Stimulated activated CD4-positive, alpha-beta T cell treated with anti-CD3 and anti-CD28 coated beads, Interleukin-4, amount 100 ng/mL, for 1 hour (primary cell): ENCODE data around the gene PEAR1.

ENCODE experiments used
- DNase-seq: peaks from one replicate; pipeline ENCODE4 v3.0.0-alpha.2; 2020

PEAR1 gene

GRCh38 chr1:156884560-156885184 is 8.8 kb upstream of the PEAR1 start:
- no peak for DNase-seq

- no peak for DNase-seq
Measured at GRCh38 chr1:156885314-156885713, 8.2 kb upstream of the PEAR1 start.

DNA sequence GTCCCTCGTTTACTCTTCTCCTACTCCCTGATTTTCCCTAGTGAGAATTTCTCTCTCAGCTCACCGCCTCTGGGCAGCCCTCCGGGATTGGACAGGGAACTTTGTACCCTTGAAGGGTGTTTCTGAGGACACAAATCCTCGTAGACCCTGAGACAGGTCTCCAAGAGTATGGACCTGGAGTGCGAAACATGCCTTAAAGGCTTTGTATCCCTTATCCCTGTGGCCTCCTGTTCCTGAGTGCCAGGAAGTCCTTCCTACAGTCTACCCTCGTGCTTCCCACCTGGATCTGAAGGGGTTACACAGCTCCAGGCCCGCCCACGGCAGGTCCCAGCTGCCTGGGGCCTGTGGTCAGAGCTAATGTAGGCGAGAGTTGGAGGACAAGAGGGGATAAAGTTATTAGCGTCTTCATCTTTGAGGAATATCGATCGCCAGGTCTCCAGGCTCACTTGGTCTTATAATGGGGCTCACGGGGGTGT is 7.6 kb upstream of the PEAR1 start:
- no peak for DNase-seq

GRCh38 chr1:156886583-156887281 is 6.8 kb upstream of the PEAR1 start:
- DNase-seq = no peak

DNA sequence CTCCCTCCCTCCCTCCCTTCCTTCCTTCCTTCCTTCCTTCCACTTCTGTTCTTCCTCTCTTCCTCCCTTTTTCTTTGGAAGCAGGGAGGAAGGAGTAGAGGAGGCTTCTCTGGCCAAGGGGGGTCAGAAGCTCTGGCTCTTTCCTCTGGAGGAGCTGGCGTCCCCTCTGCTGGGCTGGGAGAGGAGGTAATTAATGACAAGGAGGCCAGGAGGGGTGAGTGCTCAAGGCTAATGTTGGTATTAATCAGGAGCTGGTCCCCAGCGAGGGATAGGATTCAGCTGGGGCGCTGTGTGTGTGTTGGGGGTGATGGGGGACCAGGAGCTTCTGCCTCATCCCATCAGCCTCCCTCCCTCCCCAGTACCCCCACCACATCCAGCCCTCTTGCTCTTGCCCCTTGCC is 6.2 kb upstream of the PEAR1 start:
- no peak for DNase-seq

DNA sequence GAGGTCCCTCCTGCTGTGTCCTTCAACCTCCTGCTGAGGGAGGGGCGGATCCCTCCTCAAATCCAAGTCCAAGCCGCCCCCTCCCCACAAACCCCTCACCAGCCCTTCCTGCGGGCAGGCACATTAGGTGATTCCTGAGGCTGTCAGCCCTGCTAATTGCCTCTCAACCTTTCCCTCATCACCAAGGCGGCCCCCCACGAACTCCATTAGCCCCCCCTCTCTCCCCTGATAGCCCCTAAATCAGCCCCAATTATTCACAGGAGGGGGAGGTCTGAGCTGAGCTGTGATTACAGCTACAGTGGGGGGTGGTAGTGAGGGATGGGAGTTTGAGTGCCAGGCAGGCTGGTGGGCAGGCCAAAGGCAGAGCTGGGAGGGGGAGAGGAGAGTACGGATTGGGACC is 5.8 kb upstream of the PEAR1 start:
- DNase-seq = no peak

DNA sequence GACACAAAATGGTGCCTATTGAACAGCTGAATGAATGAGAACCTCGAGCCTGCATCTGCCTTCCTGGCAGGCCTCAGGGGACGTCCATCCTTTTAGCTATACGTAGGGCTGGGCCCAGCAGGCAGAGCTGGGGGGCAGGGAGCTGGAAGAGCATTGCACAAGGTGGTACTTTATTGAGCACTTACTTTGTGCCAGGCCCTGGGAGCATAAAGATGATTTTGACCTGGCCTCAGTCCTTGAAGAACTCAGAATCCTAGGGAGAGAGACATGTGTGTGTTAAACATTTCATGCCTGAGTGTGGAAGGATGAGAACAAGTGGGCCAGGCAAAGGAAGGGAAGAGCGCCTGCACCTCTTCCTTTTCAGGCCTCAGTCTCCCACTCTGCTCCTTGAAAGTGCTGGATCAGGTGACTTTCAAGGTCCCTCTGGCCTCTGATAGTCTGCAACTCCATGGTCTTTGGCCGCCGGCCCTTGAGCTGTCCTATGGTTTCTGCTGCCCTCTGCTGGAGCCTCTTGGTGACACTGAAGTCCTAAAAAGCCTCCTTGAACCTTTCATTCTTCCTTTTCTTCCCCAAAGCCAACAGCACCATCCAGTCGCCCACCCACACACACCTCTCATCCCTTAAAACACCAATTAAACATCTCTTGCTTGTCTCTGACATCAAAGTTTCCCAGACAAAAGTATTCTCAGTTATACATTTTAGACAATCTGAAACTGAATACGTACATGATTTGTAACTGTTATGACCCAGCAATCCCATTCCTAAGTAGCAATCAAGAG is 3.5 kb upstream of the PEAR1 start:
- peak; percentile 57 for DNase-seq

- peak; percentile 90 for DNase-seq
Measured at GRCh38 chr1:156892190-156893047, 1.1 kb upstream of the PEAR1 start.

DNA sequence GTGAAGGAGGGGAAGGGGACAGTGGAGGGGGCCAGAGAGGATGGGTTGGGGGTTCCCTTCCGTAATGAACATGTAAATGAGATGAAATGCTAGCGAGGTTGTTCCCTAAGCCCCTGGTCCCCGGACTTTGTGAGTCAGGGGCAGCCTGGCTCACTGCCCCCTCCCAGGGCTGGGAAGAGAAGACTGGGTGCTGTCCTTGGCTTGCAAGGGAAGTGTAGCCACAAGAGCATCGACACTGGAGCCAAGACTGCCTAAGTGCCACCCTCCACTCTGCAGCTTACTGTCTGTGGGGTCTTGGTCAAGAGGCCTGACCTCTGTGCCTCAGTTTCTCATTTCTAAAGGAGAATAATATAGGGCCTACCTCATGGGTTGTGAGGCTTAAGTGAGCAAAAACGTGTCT is 483 bp downstream of the PEAR1 start:
- no peak for DNase-seq

DNA sequence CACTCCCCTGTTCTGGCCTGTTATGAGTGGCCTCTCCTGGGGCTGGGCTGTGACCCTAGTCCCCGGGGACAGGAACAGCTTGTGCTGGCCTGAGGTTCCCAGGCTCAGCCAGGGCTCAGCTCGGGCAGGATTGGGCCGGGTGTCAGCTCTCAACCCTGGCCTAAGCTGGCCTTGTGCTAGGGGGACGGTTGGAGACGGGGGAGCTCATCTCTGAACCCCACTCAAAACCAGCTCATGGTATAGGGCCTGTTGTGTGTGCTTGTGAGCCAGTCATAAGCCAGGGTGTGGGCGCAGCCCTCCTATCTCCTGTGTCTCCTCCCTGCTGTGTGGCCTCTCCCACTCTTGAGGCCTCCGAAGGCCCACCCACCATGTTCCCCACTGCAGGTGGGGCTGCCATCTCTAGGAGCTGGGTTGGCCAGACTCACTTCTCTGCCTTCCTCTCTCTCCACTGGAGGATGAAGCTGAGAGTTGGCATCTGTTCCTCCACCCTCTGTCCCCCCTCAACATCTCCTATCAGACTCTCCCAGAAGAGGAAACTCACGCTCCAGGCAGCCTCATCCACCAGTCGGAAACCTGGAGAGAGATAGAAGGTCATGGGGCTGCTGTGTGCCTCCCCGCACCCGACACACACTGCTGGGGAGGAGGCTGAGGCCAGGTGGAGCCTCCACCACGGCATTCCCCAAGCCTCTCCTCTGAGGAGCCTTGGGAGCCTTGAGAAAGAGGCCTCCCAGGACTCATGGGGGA is 1.4 kb downstream of the PEAR1 start:
- no peak for DNase-seq

DNA sequence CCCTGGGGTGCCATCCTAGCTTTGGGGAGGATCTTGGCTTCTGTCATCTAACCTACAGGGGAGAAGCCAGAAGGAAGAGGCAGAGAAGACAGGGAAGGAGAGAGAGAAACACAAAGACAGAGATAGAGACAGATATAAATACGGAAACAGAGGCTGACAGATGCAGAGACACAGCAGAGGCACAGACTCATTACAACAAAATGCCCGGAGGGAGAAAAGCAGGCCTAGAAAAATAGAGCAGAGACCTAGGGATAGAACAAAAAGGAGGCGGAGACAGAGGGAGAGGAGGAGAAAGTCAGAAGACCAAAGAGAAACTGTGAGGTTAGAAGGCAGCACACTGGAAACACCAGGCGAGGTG is 1.9 kb downstream of the PEAR1 start:
- no peak for DNase-seq

DNA sequence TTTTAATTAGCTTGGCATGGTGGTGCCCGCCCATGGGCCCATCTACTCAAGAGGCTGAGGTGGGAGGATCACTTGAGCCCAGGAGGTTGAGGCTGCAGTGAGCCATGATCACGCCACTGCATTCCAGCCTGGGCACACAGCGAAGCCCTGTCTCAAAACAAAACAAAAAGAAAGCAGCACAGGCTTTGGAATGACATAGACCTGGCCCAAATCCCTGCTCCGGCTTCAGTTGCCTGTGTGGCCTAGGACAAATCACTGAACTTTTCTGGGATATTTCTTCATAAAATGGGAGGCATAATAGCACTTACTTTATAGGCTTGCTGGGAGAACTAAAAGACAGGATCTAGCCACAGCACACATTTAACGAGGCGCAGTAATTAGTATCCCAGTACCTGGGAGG is 2.4 kb downstream of the PEAR1 start:
- no peak for DNase-seq

DNA sequence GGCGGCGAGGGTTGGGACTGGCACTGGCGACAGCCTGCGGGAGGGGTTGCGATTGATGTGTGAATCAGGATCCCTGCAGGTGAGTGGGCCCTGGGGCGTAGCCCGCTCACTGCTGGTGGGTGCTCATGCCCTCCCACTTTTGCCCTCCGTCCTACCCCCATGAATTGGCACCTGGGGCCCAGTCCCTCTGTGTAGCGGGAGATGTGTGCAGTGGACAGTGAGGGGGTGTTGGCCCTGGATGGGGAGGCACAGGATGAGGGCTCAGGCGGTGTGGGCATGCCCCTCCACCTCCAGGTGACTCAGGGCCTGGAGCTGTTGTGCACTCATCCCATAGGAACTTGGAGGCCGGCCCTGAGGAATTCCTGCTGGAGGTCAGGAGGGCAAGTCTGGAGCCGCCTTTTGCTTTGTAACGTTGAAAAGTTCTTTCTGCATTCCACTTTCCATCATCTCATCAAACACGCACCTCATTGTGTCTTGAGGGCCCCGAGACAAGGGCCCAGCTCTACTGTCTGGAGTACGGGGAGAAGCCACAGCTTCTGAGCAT is 3.0 kb downstream of the PEAR1 start:
- DNase-seq = no peak

- no peak for DNase-seq
Measured at GRCh38 chr1:156897078-156897825, 3.7 kb downstream of the PEAR1 start.

GRCh38 chr1:156898161-156898566 is 4.6 kb downstream of the PEAR1 start:
- no peak for DNase-seq

GRCh38 chr1:156898971-156899664 is 5.6 kb downstream of the PEAR1 start:
- no peak for DNase-seq

DNA sequence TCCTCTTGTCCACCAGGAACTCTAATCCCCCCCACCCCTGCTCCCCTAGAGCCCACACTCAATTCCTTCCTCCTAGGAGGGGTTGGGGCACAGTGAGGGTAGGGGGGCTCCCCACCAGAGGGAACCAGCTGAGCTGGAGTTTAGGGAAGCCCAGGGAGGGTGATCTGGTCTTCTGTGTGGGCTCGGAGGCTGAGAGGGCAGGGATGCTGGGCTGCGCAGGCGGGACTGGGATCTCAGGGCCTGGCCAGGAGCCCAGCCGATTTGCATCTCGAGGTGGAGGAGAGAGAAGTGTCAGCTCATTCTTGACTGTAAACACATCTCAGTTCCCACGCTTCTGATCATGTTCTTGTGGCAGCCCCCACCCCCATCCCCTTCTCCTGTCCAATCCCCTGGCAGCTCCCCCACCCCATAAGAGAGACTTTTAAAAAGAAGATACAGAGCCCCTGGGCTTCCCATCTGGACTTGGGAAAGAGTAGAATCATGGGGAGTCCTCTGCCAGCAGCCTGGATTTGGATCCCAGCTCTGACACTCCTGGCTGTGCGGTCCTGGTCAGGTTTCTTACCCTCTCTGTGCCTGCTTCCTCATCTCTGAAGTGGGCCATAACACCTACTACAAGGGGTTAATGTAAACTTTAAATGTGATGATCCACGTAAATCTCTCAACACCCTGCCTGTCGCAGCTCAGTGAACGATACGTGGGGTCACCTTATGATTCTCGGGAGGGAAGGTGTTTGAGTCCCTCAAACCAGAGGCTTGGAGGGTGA is 6.6 kb downstream of the PEAR1 start:
- no peak for DNase-seq

DNA sequence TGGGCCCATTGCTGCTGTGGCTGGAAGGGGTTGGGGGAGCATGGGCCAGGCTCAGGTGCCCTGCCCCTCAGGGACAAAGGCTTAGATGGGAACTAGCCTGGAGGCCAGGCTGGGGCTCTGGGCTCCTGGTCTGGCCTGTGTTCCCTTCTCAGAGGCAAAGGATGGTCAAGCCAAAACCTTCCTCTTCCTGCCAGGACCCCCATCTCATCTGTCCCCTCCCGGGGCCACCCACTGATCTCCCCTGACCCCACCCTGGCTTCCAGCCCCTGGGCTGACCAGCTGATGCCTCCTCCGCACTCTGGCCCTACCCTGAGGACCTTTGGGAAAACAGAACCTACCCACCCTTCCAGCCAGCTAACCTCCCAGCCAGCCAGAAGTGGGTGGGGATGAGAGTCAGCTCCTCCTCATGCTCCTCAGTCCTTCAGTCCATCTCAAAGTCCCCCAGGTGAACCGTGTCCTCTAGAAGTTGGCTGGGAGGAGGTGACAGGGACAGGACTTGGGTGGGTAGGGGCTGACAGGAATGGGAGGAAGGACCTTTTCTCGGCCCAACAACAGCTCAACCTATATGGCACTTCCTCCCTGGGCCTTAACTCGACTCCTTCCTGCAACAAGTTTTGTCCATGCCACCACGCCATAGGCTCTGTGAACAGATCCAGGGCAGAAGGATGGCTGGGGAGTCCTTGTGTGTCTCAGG is 7.5 kb downstream of the PEAR1 start:
- no peak for DNase-seq

GRCh38 chr1:156901590-156901900 is 8.0 kb downstream of the PEAR1 start:
- DNase-seq = no peak
